GM13977 (cell line): Measurements from ENCODE around the gene SMIM10L1.

ENCODE experiments used
- DNase-seq: peaks from one replicate; pipeline ENCODE4 v3.0.0; 2012; ENCODE audit warnings: low spot score
- in situ Hi-C: fragments of 300-500 bp; cut with MboI; formaldehyde crosslinking; loops from one replicate; pipeline ENCODE4 v1.12.0; 2022; ENCODE audit warnings: low sequenced_read_pairs, low pct_unique_long_range_greater_than_20kb, mixed read lengths, inconsistent platforms; ENCODE audit not compliant: unreplicated experiment
- TF ChIP-seq, protein P1 (sequence below): IDR thresholded peaks from 2 replicates; pipeline ENCODE4 v1.5.1; 2012; ENCODE audit warnings: mild to moderate bottlenecking, control low read depth; ENCODE audit not compliant: insufficient read depth; ENCODE audit errors: extremely low read depth, missing control alignments

Gene SMIM10L1

DNA sequence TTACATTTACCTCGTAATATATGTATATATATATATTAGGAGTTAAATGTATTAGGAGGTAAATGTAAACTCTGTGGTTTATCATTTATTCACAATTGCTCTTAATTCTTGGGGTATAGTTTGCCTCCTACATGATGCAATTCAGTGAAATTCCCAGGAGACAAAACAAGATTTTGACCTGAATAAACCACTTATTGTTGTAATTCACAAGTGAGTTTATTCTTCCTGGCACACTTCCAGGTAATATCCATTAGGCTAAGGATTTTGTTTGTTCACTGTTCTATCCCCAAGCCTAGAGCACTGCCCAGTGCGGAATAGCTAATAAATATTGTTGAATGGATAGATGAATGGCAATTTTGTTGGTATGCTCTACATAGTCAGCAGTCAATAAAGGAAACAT is 3.0 kb downstream of the SMIM10L1 start:
- TF ChIP-seq, protein P1, sequence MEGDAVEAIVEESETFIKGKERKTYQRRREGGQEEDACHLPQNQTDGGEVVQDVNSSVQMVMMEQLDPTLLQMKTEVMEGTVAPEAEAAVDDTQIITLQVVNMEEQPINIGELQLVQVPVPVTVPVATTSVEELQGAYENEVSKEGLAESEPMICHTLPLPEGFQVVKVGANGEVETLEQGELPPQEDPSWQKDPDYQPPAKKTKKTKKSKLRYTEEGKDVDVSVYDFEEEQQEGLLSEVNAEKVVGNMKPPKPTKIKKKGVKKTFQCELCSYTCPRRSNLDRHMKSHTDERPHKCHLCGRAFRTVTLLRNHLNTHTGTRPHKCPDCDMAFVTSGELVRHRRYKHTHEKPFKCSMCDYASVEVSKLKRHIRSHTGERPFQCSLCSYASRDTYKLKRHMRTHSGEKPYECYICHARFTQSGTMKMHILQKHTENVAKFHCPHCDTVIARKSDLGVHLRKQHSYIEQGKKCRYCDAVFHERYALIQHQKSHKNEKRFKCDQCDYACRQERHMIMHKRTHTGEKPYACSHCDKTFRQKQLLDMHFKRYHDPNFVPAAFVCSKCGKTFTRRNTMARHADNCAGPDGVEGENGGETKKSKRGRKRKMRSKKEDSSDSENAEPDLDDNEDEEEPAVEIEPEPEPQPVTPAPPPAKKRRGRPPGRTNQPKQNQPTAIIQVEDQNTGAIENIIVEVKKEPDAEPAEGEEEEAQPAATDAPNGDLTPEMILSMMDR, result no peak
- no peak for DNase-seq
- in situ Hi-C loops, result no loop called here

DNA sequence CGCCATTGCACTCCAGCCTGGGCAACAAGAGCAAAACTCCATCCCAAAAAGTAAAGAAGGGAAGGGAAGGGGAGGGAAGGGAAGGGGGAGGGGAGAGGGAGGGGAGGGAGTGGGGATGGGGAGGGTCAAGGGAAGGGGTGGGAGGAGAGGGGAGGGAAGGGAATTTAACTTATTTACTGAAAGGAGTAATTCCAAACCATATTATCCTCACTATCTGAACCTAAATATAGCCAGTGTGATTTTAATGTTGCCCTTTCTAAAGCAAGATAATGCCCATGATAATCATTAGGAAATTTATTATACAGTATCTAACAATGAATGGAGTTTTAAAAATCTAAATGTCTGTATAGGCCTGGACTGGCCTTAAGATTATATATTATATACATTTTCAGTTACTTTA is 7.3 kb downstream of the SMIM10L1 start:
- in situ Hi-C loops, result no loop called here
- no peak for DNase-seq
- TF ChIP-seq, protein P1, result no peak

DNA sequence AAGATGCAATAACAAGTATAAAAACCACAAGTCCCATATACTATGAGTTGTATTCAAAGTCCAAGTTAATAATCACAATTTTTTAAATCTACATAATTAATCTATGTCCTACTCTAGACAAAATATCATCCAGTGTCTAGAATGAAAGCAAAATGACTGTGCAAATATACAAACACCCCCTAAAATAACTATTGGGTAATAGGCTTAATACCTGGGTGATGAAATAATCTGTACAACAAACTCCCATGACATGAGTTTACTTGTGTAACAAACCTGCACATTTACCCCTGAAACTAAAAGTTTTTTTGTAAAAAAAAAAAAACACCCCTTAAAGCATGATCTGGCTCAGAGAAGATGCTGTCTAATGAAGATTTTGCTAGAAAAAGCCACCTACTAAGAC is 11.5 kb downstream of the SMIM10L1 start:
- TF ChIP-seq, protein P1, result no peak
- DNase-seq, result no peak
- in situ Hi-C loops, result no loop called here

DNA sequence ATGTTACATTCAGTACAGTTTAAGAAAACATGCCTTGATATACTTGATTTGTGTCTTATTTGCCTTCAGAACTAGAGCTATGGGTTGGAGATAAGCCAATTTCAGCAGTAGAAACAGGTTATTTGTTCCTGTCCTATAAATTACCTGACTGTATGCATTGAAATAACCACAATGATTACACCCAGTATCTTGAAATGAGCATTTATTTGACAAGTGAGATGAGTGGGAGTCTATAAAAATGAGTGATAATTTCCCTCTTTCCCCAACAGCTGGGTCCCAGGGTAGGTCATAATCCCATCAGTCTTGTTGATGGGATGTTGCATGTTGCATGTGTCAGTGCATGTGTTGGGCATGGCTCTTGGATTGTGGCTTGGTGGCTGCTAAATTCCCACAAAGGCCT is 12.0 kb downstream of the SMIM10L1 start:
- in situ Hi-C loops, result no loop called here
- DNase-seq, result no peak
- TF ChIP-seq, protein P1, result no peak

DNA sequence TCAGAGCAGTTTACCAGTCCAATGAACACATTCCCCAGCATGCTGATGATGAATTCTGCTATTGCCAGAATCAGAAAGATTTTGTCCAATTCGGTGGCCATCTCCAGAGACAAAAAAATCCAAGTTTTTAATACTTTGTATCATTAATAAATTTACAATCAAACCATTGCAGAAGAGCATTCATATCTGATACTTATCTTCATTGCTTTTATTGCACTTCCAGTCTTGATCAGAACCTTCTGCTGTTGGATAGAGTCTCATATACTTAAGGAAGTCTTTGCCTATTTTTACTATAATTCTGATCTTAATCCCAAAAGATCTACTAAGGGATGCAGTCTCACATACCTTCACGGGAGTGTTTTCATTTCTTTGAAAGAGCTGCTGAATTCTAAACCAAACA is 15.8 kb downstream of the SMIM10L1 start, which contains the start of gene TAS2R42:
Gene TAS2R42 (minus strand): TSS at position 101 of the 400 bp plus-strand sequence. CDS start 0 bp downstream, at position 101.
- TF ChIP-seq, protein P1, result no peak
- in situ Hi-C loops, result no loop called here
- DNase-seq, result no peak

DNA sequence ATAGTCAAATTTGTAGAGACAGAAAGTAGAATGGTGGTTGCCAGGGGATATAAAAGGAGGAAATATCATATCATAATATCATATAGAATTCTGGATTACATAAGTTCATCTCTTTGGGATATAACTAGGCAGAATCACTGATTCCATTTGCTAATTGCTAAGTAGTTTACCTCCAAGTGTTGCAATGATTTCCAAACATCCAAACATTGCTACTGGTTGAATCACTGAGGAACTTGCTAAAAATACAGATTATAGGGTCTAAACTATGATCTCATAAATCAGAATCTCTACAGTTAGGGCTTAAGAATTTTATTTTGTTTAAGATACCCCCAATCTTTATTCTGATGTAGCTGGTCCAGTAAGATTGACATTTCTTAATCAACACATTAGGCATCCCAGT is 31.8 kb downstream of the SMIM10L1 start:
- TF ChIP-seq, protein P1, result no peak
- DNase-seq, result no peak
- in situ Hi-C loops, result no loop called here

DNA sequence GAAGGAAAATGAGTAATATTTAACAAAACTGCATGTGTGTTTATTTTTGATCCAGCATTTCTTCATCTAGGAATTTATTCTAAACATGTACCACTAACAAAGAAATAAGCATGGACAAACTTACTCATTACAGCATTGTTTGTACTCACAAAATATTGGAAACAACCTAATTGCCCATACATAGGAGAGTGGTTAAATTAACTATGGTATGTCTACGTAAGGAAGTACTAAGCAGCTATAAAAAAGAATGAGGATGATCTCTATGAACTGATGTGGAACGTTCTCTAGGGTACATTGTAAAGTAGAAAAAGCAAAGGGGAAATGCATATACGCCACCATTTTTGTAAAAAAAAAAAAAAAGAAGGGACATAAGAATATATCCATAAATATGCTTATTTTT is 33.2 kb downstream of the SMIM10L1 start:
- in situ Hi-C loops, result no loop called here
- DNase-seq, result no peak
- TF ChIP-seq, protein P1, result no peak
